HCT116 (cell line): ENCODE results near the gene ZC4H2.

ENCODE experiments used
- EZH2 ChIP-seq: fragments of 200-600 bp; sonication (generic); IDR thresholded peaks from 2 replicates; pipeline ENCODE4 v1.6.1; 2017; ENCODE audit warnings: antibody characterized with exemption, mixed run types
- POLR2A ChIP-seq: IDR thresholded peaks from 2 replicates; pipeline ENCODE4 v1.7.0; 2011; ENCODE audit warnings: borderline replicate concordance; ENCODE audit not compliant: insufficient read depth, insufficient read length; ENCODE audit errors: extremely low read depth
- RAD21 ChIP-seq: IDR thresholded peaks from 2 replicates; pipeline ENCODE4 v1.6.1; 2012; ENCODE audit warnings: low read depth, mild to moderate bottlenecking
- SIN3A ChIP-seq: IDR thresholded peaks from 2 replicates; pipeline ENCODE4 v1.6.1; 2012; ENCODE audit warnings: low read depth
- ZNF274 ChIP-seq: fragments of 200-500 bp; sonication (Bioruptor generic); IDR thresholded peaks from 2 replicates; pipeline ENCODE4 v1.6.1; 2014; ENCODE audit warnings: mild to moderate bottlenecking, low read depth, low read length, inconsistent platforms
- TF ChIP-seq, protein P1 (sequence below), 3 experiments: fragments of 200-600 bp in 1 of 3; sonication (generic) in 1 of 3; IDR thresholded peaks in 2 of 3; conservative IDR thresholded peaks in 1 of 3; 2 replicates each; pipeline ENCODE4 v1.5.1; 2012 to 2017; ENCODE audit warnings: low read depth in 2 of 3, low read length in 2 of 3, antibody characterized with exemption in 1 of 3, borderline replicate concordance in 1 of 3, control low read depth in 1 of 3, mild to moderate bottlenecking in 1 of 3, mixed read lengths in 1 of 3, mixed run types in 1 of 3, moderate library complexity in 1 of 3; ENCODE audit not compliant: insufficient read depth in 1 of 3
- TF ChIP-seq, protein P2 (sequence below): IDR thresholded peaks from 2 replicates; pipeline ENCODE4 v1.6.1; 2012; ENCODE audit warnings: low read depth
- TF ChIP-seq, protein P3 (sequence below): IDR thresholded peaks from 2 replicates; pipeline ENCODE4 v1.6.1; 2011; ENCODE audit warnings: mild to moderate bottlenecking, low read length, moderate library complexity; ENCODE audit not compliant: insufficient replicate concordance; ENCODE audit errors: extremely low read depth
- TF ChIP-seq, protein P4 (sequence below): IDR thresholded peaks from 2 replicates; pipeline ENCODE4 v1.6.1; 2012

DNA sequence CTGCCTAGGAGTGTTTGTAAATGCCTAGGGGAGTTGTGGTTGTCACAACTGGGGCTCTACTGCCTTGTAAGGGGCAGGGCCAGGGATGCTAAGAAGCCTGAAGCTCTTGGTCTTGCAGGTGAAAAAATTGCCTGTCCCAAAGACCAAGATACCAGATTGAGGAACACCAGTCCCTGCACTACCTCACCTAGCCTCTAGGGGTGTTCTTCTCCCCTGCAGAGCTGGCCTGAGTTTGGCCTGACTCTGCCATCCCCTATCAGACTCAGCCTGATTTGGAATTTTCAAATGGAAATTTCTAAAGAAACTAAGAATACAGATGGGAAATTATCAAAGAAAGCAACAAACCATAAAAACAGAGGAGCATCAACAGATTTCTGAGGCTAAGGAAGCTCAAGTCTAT is 90.4 kb downstream of the ZC4H2 start:
- TF ChIP-seq, protein P1, sequence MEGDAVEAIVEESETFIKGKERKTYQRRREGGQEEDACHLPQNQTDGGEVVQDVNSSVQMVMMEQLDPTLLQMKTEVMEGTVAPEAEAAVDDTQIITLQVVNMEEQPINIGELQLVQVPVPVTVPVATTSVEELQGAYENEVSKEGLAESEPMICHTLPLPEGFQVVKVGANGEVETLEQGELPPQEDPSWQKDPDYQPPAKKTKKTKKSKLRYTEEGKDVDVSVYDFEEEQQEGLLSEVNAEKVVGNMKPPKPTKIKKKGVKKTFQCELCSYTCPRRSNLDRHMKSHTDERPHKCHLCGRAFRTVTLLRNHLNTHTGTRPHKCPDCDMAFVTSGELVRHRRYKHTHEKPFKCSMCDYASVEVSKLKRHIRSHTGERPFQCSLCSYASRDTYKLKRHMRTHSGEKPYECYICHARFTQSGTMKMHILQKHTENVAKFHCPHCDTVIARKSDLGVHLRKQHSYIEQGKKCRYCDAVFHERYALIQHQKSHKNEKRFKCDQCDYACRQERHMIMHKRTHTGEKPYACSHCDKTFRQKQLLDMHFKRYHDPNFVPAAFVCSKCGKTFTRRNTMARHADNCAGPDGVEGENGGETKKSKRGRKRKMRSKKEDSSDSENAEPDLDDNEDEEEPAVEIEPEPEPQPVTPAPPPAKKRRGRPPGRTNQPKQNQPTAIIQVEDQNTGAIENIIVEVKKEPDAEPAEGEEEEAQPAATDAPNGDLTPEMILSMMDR (IDR thresholded peaks at IDR 0.05 in 2 of 3, conservative IDR thresholded peaks at IDR 0.05 in 1 of 3; ENCODE audit: borderline replicate concordance in 1 of 3, insufficient read depth in 1 of 3, low read depth in 2 of 3, low read length in 2 of 3): peak in 2 of 3 experiments; percentile 53 to 64; a peak in 4 of 6 replicates
- TF ChIP-seq POLR2A: no peak
- no peak for TF ChIP-seq EZH2
- TF ChIP-seq RAD21: no peak
- TF ChIP-seq, protein P2, sequence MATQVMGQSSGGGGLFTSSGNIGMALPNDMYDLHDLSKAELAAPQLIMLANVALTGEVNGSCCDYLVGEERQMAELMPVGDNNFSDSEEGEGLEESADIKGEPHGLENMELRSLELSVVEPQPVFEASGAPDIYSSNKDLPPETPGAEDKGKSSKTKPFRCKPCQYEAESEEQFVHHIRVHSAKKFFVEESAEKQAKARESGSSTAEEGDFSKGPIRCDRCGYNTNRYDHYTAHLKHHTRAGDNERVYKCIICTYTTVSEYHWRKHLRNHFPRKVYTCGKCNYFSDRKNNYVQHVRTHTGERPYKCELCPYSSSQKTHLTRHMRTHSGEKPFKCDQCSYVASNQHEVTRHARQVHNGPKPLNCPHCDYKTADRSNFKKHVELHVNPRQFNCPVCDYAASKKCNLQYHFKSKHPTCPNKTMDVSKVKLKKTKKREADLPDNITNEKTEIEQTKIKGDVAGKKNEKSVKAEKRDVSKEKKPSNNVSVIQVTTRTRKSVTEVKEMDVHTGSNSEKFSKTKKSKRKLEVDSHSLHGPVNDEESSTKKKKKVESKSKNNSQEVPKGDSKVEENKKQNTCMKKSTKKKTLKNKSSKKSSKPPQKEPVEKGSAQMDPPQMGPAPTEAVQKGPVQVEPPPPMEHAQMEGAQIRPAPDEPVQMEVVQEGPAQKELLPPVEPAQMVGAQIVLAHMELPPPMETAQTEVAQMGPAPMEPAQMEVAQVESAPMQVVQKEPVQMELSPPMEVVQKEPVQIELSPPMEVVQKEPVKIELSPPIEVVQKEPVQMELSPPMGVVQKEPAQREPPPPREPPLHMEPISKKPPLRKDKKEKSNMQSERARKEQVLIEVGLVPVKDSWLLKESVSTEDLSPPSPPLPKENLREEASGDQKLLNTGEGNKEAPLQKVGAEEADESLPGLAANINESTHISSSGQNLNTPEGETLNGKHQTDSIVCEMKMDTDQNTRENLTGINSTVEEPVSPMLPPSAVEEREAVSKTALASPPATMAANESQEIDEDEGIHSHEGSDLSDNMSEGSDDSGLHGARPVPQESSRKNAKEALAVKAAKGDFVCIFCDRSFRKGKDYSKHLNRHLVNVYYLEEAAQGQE: no peak
- TF ChIP-seq SIN3A: no peak
- TF ChIP-seq ZNF274: no peak
- TF ChIP-seq, protein P3, sequence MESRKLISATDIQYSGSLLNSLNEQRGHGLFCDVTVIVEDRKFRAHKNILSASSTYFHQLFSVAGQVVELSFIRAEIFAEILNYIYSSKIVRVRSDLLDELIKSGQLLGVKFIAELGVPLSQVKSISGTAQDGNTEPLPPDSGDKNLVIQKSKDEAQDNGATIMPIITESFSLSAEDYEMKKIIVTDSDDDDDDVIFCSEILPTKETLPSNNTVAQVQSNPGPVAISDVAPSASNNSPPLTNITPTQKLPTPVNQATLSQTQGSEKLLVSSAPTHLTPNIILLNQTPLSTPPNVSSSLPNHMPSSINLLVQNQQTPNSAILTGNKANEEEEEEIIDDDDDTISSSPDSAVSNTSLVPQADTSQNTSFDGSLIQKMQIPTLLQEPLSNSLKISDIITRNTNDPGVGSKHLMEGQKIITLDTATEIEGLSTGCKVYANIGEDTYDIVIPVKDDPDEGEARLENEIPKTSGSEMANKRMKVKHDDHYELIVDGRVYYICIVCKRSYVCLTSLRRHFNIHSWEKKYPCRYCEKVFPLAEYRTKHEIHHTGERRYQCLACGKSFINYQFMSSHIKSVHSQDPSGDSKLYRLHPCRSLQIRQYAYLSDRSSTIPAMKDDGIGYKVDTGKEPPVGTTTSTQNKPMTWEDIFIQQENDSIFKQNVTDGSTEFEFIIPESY: no peak
- TF ChIP-seq, protein P4, sequence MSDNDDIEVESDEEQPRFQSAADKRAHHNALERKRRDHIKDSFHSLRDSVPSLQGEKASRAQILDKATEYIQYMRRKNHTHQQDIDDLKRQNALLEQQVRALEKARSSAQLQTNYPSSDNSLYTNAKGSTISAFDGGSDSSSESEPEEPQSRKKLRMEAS: no peak
